Ectodermal cell (in vitro differentiated cells): ENCODE data around the gene GAS2L3.
A peak's percentile ranks its signal among the peaks of the same experiment; 100 is the strongest.
"Not testable (repeated sequence)": the region's sequence is repeated elsewhere in the genome, so short reads cannot be mapped to it uniquely, and the experiment has no call there.

Experiments used
- H3K27ac ChIP-seq: 2 replicates; pipeline ENCODE4 v1.7.0; 2013; ENCODE audit warnings: mild to moderate bottlenecking, low read depth, low read length; ENCODE audit not compliant: insufficient read depth, poor library complexity, severe bottlenecking
- H3K27me3 ChIP-seq: 2 replicates; pipeline ENCODE4 v1.7.0; 2013; ENCODE audit warnings: mild to moderate bottlenecking, low read length; ENCODE audit not compliant: insufficient read depth, control insufficient read depth, poor library complexity, severe bottlenecking
- H3K36me3 ChIP-seq: one replicate; pipeline ENCODE4 v1.7.0; 2013; ENCODE audit warnings: low read length; ENCODE audit not compliant: control insufficient read depth, insufficient read depth
- H3K4me1 ChIP-seq: one replicate; pipeline ENCODE4 v1.7.0; 2013; ENCODE audit warnings: low read length; ENCODE audit not compliant: control insufficient read depth, insufficient read depth
- H3K4me3 ChIP-seq: 2 replicates; pipeline ENCODE4 v1.7.0; 2013; ENCODE audit warnings: low read depth, low read length, control low read depth; ENCODE audit not compliant: insufficient read depth
- H3K9me3 ChIP-seq: 2 replicates; pipeline ENCODE4 v1.7.0; 2013; ENCODE audit warnings: mild to moderate bottlenecking, low read length, moderate library complexity; ENCODE audit not compliant: control insufficient read depth
- WGBS, 2 experiments: methylation state at CpG; one replicate each; pipeline ENCODE4 v1.1.7; 2013; ENCODE audit warnings: missing lambda C conversion rate in 2 of 2; 5-methylcytosine and 5-hydroxymethylcytosine counted together

The GAS2L3 gene

DNA sequence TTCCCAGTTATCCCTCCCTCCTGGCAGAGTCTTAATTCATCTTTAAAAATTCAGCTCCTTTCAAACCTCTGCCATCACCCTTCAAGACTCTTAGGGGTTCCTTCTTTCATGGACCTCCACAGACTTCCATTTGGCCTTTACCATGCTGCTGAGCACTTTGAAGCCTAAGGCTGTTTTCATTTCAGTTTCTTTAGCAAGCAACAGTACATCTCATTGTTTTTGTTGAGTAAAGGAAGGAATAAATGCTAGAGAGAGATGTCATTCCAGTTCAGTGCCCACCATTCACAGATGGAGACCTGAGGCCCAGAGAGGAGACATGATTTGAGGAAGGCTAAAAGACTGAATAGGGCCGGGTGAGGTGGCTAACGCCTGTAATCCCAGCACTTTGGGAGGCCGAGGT, 1.3 kb upstream of the GAS2L3 start:
- Histone ChIP-seq H3K4me1 (peaks cover 4% of the 10 kb centered on the region), H3K4me3 (no peak overlapping the region), H3K36me3 (no peaks in the 10 kb centered on the region), H3K27ac (no peak overlapping the region), H3K9me3 (no peaks in the 10 kb centered on the region), H3K27me3 (peaks cover 25% of the 10 kb centered on the region)
- 90 to 92% methylated on average over 3 of the region's 3 CpGs for WGBS, 2 experiments

DNA sequence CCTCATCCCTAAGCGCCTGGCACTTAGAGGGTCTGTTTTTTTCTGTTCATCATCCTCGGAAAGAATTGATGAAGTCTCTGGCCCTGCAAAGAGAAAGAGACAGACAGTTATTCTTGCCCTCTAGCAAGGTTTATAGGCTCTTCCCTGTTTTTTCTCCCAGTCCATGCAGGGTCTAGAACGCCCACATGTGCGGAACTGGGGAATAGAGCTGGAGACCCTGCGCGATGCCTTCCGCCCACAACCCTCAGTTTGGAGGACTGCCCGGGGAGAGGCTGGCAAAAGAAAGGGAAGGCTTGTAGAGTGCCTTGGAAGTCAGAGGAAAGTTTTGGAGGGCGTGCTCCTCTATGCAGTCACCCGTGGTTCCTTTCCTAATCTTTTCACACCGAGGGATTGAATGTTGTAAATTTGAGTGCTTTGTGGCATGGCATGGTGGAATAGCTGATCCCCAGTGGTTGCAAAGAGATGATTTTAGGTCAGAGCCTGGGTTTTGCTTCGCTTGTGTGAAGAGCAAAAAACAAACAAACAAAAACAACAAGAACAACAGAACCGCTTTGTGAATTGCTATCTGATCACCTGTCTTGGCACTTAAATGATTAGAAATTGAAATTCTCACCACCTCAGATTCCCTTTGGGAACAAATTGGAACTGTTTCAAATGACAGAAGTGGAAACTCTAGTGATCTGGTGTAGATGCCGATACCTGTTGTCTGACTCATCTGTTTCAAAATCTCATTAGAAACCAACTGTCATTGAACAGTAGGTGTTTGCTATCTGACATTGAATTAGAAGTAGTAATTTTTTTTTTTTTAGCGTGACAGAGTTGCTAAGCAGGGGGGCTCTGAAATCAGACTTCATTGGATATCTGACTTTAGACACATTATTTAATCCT, 947 bp downstream of the GAS2L3 start:
- H3K9me3 ChIP-seq, result no peaks in the 10 kb centered on the region
- WGBS, 2 experiments, result 18 to 23% methylated on average over 14 to 15 of the region's 15 CpGs
- peaks cover 4% of the 10 kb centered on the region for H3K4me1 ChIP-seq
- peaks cover 25% of the 10 kb centered on the region for H3K27me3 ChIP-seq
- H3K36me3 ChIP-seq, result no peaks in the 10 kb centered on the region
- H3K4me3 ChIP-seq, result peak overlapping the region; percentile 73
- H3K27ac ChIP-seq, result no peak overlapping the region

DNA sequence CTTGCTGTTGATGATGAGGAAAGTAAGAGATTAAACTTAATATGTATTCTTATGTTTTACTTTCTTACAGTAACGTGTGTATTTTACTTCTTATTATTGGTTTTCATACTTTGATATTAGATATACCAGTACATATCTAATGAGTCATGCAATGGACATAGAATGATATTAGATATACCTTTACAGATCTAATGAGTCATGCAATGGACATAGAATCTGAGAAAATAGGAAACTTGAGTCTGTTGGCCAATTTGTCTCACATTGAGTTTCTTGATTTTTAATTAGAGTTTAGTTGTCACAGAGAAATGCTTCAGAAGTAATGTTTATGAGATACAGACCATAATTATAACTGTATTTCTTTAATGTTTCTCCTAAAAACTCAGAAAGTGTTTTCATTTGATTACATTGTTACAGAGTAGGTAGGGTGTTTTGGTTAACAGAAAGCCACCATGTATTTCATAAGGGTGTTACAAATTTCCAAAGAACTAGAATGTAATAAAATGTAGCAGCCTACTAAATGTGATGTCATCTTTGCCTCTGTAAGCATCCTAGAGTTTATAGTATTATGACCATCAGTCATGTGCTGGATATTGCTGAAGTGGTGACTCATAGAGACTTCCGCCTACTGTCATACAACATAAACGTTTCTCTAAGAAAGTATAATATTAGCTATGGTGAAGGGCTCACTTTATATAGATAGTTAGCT, 3.0 kb downstream of the GAS2L3 start:
- Histone ChIP-seq H3K36me3 (no peaks in the 10 kb centered on the region), H3K4me1 (peaks cover 4% of the 10 kb centered on the region), H3K4me3 (no peak overlapping the region), H3K9me3 (no peaks in the 10 kb centered on the region), H3K27ac (no peak overlapping the region), H3K27me3 (peaks cover 17% of the 10 kb centered on the region)
- WGBS, 2 experiments, result 100% methylated on average over 2 of the region's 3 CpGs; no CpG with 5 or more reads in 1 of the 2 experiments

DNA sequence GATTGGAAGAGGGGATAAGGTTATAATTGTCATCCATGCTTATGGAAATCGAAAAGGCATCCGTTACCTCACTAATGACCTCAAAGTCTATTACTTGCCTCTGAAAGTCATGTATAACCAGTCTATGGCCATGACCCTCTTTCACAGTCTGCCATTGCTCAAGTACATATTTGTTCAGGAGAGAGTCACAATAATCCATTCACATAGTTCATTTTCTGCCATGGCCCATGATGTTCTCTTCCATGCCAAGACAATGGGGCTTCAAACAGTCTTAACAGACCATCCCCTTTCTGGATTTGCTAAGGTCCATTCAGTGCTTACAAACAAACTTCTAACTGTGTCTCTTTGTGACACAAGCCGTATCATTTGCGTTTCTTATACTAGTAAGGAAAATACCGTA, 5.4 kb downstream of the GAS2L3 start:
- Histone ChIP-seq H3K9me3 (peaks cover 2% of the 10 kb centered on the region), H3K27ac (no peak overlapping the region), H3K4me3 (no peak overlapping the region), H3K4me1 (peaks cover 4% of the 10 kb centered on the region), H3K27me3 (no peaks in the 10 kb centered on the region), H3K36me3 (no peaks in the 10 kb centered on the region)
- WGBS, 2 experiments, result 94 to 99% methylated on average over 5 of the region's 5 CpGs

DNA sequence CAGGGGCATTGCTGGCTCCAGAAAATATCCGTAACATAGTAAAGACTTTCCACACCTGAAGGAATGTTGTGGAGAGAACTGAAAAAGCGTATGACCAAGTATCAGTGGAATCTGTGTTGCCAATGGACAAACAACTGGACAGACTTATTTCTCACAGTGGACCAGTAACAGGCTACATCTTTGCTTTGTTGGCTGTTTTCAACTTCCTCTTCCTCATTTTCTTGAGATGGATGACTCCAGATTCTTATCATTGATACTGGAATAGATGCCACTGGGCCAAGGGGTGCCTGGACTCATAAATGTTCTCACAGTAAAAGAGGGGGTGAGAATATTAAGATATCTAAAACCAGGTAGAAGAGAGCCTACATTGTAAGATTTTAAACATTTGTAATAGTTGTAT, 6.4 kb downstream of the GAS2L3 start:
- WGBS, 2 experiments, result 75 to 78% methylated on average over 2 of the region's 2 CpGs
- Histone ChIP-seq H3K9me3 (peaks cover 2% of the 10 kb centered on the region), H3K4me3 (no peak overlapping the region), H3K36me3 (no peaks in the 10 kb centered on the region), H3K27me3 (no peaks in the 10 kb centered on the region), H3K27ac (no peak overlapping the region), H3K4me1 (no peaks in the 10 kb centered on the region)

DNA sequence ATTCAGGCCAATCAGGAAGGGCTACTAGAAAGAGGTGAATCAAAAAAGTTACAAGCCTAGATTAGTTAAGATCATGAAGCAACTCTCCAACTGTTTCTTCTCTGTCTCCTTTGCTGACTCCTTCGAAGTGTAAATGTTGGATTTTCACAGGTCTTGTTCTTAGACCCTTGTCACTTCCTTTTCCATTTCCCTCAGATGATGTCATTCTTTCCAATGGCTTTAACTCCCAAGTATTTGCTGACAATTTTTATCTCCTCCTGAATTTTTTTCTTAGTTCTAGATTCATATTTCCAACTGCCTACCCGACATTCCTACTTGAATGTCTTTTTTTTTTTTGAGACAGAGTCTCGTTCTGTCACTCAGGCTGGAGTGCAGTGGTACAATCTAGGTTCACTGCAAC, 10.8 kb downstream of the GAS2L3 start:
- Histone ChIP-seq H3K4me1 (no peaks in the 10 kb centered on the region), H3K27me3 (no peaks in the 10 kb centered on the region), H3K36me3 (no peaks in the 10 kb centered on the region), H3K27ac (no peak overlapping the region), H3K9me3 (peaks cover 6% of the 10 kb centered on the region), H3K4me3 (no peak overlapping the region)
- 91 to 94% methylated on average over 3 of the region's 3 CpGs for WGBS, 2 experiments

DNA sequence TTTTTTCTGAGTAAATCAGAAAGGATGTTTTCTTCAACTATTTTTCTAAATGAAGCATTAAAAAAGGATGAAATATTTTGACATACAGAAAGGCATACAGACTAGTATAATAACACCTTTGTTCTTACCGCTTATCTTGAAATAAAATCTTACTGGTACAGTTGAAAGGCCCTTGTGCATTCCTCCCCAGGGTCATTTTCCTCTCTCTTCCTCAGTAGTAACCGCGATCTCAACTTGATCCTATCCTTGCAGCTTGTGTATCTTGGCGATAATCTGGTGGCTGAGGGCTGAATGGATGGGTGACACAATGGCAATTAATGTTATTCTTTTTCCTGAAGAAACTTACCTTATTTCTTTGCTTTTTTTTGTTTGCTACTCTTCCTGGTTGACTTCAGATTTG, 18.5 kb downstream of the GAS2L3 start:
- Histone ChIP-seq H3K9me3 (peaks cover 3% of the 10 kb centered on the region), H3K27ac (no peak overlapping the region)
- 96 to 100% methylated on average over 3 to 4 of the region's 4 CpGs for WGBS, 2 experiments

DNA sequence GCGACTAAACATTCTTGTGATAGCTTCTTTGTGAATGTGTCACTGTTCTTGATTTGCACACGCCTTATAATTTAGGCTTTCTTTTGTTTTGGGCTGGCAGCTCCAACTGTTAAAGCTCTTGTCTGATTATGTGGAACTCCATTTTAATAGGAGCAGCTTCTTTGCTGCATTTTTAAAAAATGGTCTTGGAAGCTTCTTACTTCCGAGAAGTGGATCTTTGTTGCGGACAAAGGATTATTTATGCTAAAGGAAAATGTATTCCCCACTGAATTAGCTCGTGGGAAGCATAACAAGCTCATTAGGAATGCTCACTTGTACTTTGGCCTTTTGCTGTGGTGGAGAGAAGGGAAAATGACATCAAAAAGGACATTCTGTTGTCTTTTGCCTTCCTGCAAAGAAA, 20.0 kb downstream of the GAS2L3 start:
- Histone ChIP-seq H3K36me3 (no peaks in the 10 kb centered on the region), H3K27ac (peak overlapping the region; percentile 69), H3K4me1 (peaks cover 6% of the 10 kb centered on the region), H3K27me3 (no peaks in the 10 kb centered on the region), H3K9me3 (peaks cover 1% of the 10 kb centered on the region), H3K4me3 (no peak overlapping the region)
- 73 to 79% methylated on average over 5 of the region's 5 CpGs for WGBS, 2 experiments

More for the DNA sequence above, 18.5 kb downstream of the GAS2L3 start:
- H3K4me3 ChIP-seq, result no peak overlapping the region
- no peaks in the 10 kb centered on the region for H3K27me3 ChIP-seq
- no peaks in the 10 kb centered on the region for H3K36me3 ChIP-seq
- H3K4me1 ChIP-seq, result peaks cover 6% of the 10 kb centered on the region

DNA sequence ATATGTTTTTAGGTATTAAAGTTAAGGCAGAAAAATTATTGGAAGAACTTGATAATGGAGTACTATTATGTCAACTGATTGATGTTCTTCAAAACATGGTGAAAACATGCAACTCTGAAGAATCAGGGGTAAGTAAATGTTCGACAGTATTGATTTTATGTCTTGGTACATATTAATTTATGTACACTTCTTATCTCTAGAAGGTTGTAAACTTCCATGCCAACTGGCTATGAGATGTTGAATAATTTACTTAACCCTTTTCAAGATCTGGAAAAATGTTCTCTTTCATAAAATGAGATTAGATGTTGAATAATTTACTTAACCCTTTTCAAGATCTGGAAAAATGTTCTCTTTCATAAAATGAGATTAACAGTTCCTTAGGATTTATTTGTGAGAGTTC, 28.1 kb downstream of the GAS2L3 start:
- WGBS, 2 experiments, result 100% methylated on average over 1 of the region's 1 CpG; no CpG with 5 or more reads in 1 of the 2 experiments
- Histone ChIP-seq H3K4me1 (no peaks in the 10 kb centered on the region), H3K27me3 (no peaks in the 10 kb centered on the region), H3K36me3 (no peaks in the 10 kb centered on the region), H3K4me3 (no peak overlapping the region), H3K27ac (no peak overlapping the region), H3K9me3 (no peaks in the 10 kb centered on the region)

DNA sequence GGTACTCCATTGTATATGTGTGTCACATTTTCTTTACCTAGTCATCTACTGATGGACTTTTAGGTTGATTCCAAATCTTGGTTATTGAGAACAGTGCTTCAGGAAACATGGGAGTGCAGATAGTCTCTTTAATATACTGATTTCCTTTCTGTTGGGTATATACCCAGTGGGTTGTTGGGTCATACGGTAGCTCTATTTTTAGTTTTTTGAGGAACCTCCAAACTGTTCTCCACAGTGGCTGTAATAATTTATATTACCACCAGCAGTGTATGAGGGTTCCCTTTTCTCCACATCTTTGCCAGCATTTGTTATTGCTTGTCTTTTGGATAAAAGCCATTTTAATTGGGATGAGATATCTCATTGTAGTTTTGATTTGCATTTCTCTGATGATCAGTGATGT, 29.5 kb downstream of the GAS2L3 start:
- not testable (repeated sequence) for H3K4me1 ChIP-seq, H3K9me3 ChIP-seq, H3K36me3 ChIP-seq, H3K27me3 ChIP-seq, H3K4me3 ChIP-seq, H3K27ac ChIP-seq
- WGBS, 2 experiments, result 89% methylated on average over 1 of the region's 1 CpG; no CpG with 5 or more reads in 1 of the 2 experiments
